Vagina (tissue), 2 donors: ENCODE results near the gene TSPYL6. TPM values are rescaled to one million over a fixed set of nuclear protein-coding genes. Genes with fewer than 3 reads are reported as not detected.

Source experiments
- DNase-seq, 2 donors: peaks; one replicate each; pipeline ENCODE4 v3.0.0-alpha.2; 2017; ENCODE audit errors: extremely low spot score in 2 of 2
- H3K27ac ChIP-seq: fragments of 200-600 bp; sonication (generic); one replicate; pipeline ENCODE4 v1.5.1; 2019
- H3K27me3 ChIP-seq: fragments of 200-600 bp; sonication (generic); one replicate; pipeline ENCODE4 v1.5.1; 2019
- H3K36me3 ChIP-seq, 2 donors: fragments of 200-600 bp; sonication (generic); one replicate each; pipeline ENCODE4 v1.5.1; 2017 to 2019
- H3K4me1 ChIP-seq: fragments of 200-600 bp; sonication (generic); one replicate; pipeline ENCODE4 v1.5.1; 2019
- H3K4me3 ChIP-seq, 2 donors: fragments of 200-600 bp; sonication (generic); 1 replicate in 1 of 2; 2 replicates in 1 of 2; pipeline ENCODE4 v1.5.1; 2016 to 2019
- H3K9me3 ChIP-seq: fragments of 200-600 bp; sonication (generic); one replicate; pipeline ENCODE4 v1.5.1; 2019
- POLR2A ChIP-seq, 2 donors: fragments of 450-650 bp; IDR thresholded peaks; one replicate each; pipeline ENCODE4 v1.6.1; 2017; ENCODE audit warnings: antibody characterized with exemption in 2 of 2, mild to moderate bottlenecking in 2 of 2, moderate library complexity in 2 of 2
- POLR2AphosphoS5 ChIP-seq, 2 donors: sonication (generic); formaldehyde crosslinking; IDR thresholded peaks; one replicate each; pipeline ENCODE4 v1.9.0; 2017; ENCODE audit warnings: antibody characterized with exemption in 2 of 2, mild to moderate bottlenecking in 2 of 2, low read depth in 1 of 2; ENCODE audit not compliant: insufficient read depth in 1 of 2
- intact Hi-C: fragments of 100-400 bp; cut with DNase I; formaldehyde crosslinking; loops from one replicate; pipeline ENCODE4 v1.15.1; 2023
- total RNA-seq: library from RNA; depleted of rRNA; stranded (reverse); fragments of >200 nt; gene quantifications from one replicate; pipeline ENCODE4 v1.2.3, GENCODE V29; 2016
- TF ChIP-seq, protein P1 (sequence below), 3 experiments: fragments of 450-650 bp in 2 of 3; fragments of 200-600 bp in 1 of 3; sonication (generic) in 1 of 3; IDR thresholded peaks; one replicate each; pipeline ENCODE4 v1.5.1; 2017 to 2019; ENCODE audit warnings: antibody characterized with exemption in 3 of 3, mild to moderate bottlenecking in 2 of 3, moderate library complexity in 2 of 3

TSPYL6 gene
- total RNA-seq, 1 donor from 2014 or later = not detected

DNA sequence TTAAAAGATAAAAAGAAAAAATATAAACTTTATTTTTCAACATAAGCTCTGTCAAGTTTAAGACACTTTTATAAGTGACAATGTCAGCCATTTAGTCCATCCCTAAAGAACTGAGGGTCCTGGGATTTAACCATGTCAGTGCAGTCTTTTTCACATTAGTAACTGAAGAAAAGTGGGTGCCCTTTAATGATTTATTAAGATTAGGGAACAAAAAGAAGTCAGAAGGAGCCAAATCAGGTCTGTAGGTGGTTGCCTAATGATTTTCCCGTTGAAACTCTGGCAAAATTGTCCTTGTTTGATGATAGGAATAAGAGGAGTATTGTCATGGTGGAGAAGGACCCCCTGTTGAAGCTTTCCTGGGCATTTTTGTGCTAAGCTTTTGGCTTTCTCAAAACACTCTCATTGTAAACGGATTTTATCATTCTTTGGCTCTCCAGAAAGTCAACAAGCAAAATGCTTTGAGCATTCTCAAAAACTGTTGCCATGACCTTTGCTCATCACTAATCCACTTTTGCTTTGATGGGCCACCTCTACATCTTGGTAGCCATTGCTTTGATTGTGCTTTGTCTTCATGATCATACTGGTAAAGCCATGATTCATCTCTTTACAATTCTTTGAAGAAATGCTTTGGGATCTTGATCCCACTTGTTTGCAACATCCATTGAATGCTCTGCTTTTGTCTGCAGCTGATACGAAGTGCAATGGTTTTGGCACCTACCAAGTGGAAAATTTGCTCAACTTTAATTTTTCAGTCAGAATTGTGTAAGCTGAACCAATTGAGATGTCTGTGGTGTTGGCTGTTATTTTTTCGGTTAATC is 22.0 kb downstream of the TSPYL6 start:
- Histone ChIP-seq H3K27ac (no peak overlapping the region), H3K27me3 (no peaks in the 10 kb centered on the region), H3K4me1 (no peaks in the 10 kb centered on the region), H3K4me3 (no peak overlapping the region), H3K9me3 (no peaks in the 10 kb centered on the region), H3K36me3 (no peaks in the 10 kb centered on the region)
- intact Hi-C loops = no loop called here
- TF ChIP-seq POLR2A (IDR thresholded peaks at IDR 0.05) (no peak), POLR2AphosphoS5 (IDR thresholded peaks at IDR 0.05; ENCODE audit: insufficient read depth in 1 of 2, low read depth in 1 of 2) (no peak)
- TF ChIP-seq, protein P1, sequence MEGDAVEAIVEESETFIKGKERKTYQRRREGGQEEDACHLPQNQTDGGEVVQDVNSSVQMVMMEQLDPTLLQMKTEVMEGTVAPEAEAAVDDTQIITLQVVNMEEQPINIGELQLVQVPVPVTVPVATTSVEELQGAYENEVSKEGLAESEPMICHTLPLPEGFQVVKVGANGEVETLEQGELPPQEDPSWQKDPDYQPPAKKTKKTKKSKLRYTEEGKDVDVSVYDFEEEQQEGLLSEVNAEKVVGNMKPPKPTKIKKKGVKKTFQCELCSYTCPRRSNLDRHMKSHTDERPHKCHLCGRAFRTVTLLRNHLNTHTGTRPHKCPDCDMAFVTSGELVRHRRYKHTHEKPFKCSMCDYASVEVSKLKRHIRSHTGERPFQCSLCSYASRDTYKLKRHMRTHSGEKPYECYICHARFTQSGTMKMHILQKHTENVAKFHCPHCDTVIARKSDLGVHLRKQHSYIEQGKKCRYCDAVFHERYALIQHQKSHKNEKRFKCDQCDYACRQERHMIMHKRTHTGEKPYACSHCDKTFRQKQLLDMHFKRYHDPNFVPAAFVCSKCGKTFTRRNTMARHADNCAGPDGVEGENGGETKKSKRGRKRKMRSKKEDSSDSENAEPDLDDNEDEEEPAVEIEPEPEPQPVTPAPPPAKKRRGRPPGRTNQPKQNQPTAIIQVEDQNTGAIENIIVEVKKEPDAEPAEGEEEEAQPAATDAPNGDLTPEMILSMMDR (IDR thresholded peaks at IDR 0.05) = no peak
- DNase-seq = no peak

DNA sequence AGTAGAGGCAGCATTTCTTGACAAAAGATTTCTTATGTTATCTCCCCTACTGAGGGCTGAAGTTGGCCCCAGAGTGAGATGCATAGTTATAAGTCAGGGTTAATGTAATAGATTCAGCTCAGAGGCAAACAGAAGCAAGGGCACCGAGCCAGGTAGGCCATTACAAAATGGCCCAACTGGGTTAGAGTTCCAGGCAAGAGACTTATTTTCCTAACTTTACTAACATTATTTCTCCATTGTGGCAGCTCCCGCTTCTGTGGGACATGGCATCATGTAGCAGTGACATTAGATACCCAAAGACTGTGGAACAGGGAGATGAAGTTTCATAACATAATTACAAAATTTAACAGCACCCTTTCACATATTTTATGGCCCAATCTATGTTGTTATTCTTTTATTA is 27.1 kb downstream of the TSPYL6 start:
- H3K9me3 ChIP-seq = no peaks in the 10 kb centered on the region
- TF ChIP-seq, protein P1 (IDR thresholded peaks at IDR 0.05) = no peak
- TF ChIP-seq POLR2AphosphoS5 (IDR thresholded peaks at IDR 0.05; ENCODE audit: insufficient read depth in 1 of 2, low read depth in 1 of 2) (no peak), POLR2A (IDR thresholded peaks at IDR 0.05) (no peak)
- DNase-seq = no peak
- no peaks in the 10 kb centered on the region for H3K36me3 ChIP-seq
- no peak overlapping the region for H3K4me3 ChIP-seq
- no peak overlapping the region for H3K27ac ChIP-seq
- intact Hi-C loops = no loop called here
- peaks cover 8% of the 10 kb centered on the region for H3K4me1 ChIP-seq
- no peaks in the 10 kb centered on the region for H3K27me3 ChIP-seq

DNA sequence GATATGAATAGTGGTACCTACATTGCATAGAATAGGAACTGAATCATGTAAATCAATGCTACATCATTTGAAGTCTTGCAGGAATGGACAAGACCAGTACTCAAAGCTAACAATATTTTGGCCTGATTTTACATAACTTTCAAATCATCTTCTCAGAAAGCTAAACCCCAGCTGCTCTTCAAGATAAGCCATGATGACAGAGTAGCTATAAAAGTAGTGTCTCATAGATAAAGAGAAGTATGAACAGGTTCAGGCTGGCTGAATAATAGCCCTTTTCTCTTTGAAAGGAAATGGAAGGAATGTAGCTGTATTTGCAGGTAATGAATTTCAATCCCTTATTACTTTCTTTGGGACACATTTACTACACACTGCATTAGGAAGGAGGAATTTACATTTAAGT is 28.2 kb downstream of the TSPYL6 start:
- Histone ChIP-seq H3K4me1 (peaks cover 8% of the 10 kb centered on the region), H3K27me3 (no peaks in the 10 kb centered on the region), H3K36me3 (no peaks in the 10 kb centered on the region), H3K27ac (no peak overlapping the region), H3K4me3 (no peak overlapping the region), H3K9me3 (no peaks in the 10 kb centered on the region)
- TF ChIP-seq POLR2A (IDR thresholded peaks at IDR 0.05) (no peak), POLR2AphosphoS5 (IDR thresholded peaks at IDR 0.05; ENCODE audit: insufficient read depth in 1 of 2, low read depth in 1 of 2) (no peak)
- TF ChIP-seq, protein P1 (IDR thresholded peaks at IDR 0.05) = no peak
- DNase-seq = no peak
- intact Hi-C loops = no loop called here

DNA sequence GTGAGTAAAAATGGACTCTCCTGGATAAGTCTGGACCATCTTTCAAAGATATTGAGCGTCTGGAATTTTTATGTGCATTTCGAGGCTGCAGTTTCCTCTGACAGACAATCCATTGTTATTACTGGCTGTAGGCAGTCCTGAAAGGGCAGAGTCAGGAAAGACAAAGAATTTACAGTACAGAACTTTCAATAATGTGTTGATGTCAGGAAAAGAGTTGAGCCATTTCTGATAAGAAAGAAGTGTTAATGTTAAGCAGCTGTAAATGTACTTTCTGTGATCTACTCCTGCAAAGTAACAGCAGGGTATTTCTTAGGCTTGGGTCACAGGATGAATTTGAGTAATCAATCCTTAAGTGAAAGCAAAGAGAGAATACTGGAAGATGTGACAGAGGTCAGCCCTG is 29.8 kb downstream of the TSPYL6 start:
- no peak overlapping the region for H3K27ac ChIP-seq

More for the DNA sequence above, 29.8 kb downstream of the TSPYL6 start:
- no peaks in the 10 kb centered on the region for H3K36me3 ChIP-seq
- intact Hi-C loops = no loop called here
- no peaks in the 10 kb centered on the region for H3K9me3 ChIP-seq
- H3K4me3 ChIP-seq = no peak overlapping the region
- peaks cover 8% of the 10 kb centered on the region for H3K4me1 ChIP-seq
- TF ChIP-seq POLR2A (IDR thresholded peaks at IDR 0.05) = no peak
- TF ChIP-seq, protein P1 (IDR thresholded peaks at IDR 0.05) = no peak
- no peak for TF ChIP-seq POLR2AphosphoS5 (IDR thresholded peaks at IDR 0.05; ENCODE audit: insufficient read depth in 1 of 2, low read depth in 1 of 2)
- DNase-seq = no peak
- no peaks in the 10 kb centered on the region for H3K27me3 ChIP-seq
